NB4 (cell line): ENCODE data around the gene PLEKHA6.

ENCODE experiments used
- DNase-seq: peaks from one replicate; pipeline ENCODE4 v3.0.0; 2010; ENCODE audit warnings: low read depth
- H3K4me3 ChIP-seq: one replicate; pipeline ENCODE4 v1.5.1; 2011; ENCODE audit warnings: mild to moderate bottlenecking, low read depth, low read length, moderate library complexity
- MAX ChIP-seq: IDR thresholded peaks from 2 replicates; pipeline ENCODE4 v1.6.1; 2011; ENCODE audit warnings: low read depth, low read length
- MYC ChIP-seq: IDR thresholded peaks from 2 replicates; pipeline ENCODE4 v1.6.1; 2011; ENCODE audit warnings: low read depth, low read length
- POLR2A ChIP-seq: IDR thresholded peaks from 2 replicates; pipeline ENCODE4 v1.6.1; 2011; ENCODE audit warnings: mild to moderate bottlenecking; ENCODE audit not compliant: insufficient read length; ENCODE audit errors: extremely low read depth
- TF ChIP-seq, protein P1 (sequence below): IDR thresholded peaks from one replicate; pipeline ENCODE4 v1.5.1; 2012; ENCODE audit warnings: low read depth, low read length

Gene PLEKHA6

DNA sequence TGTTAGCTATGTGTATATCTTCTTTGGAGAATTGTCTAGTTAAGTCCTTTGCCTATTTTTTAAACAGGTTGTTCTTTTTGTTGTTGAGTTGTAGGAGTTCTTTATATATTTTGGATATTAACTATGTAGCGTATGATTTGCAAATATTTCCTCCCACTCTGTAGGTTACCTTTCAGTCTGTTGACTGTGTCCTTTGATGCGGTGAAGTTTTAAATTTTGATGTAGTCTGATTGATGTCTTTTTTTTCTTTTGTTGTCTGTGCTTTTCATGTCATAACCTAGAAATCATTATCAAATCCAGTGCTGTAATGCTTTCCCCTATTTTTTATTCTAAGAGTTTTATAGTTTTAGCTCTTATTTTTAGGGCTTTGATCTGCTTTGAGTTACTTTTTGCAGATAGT is 154.8 kb downstream of the PLEKHA6 start:
- no peak overlapping the region for H3K4me3 ChIP-seq
- TF ChIP-seq POLR2A, result no peak
- no peak for TF ChIP-seq MAX
- no peak for DNase-seq

GRCh38 chr1:204203206-204203767 is 156.4 kb downstream of the PLEKHA6 start:
- no peak for TF ChIP-seq POLR2A
- TF ChIP-seq, protein P1, sequence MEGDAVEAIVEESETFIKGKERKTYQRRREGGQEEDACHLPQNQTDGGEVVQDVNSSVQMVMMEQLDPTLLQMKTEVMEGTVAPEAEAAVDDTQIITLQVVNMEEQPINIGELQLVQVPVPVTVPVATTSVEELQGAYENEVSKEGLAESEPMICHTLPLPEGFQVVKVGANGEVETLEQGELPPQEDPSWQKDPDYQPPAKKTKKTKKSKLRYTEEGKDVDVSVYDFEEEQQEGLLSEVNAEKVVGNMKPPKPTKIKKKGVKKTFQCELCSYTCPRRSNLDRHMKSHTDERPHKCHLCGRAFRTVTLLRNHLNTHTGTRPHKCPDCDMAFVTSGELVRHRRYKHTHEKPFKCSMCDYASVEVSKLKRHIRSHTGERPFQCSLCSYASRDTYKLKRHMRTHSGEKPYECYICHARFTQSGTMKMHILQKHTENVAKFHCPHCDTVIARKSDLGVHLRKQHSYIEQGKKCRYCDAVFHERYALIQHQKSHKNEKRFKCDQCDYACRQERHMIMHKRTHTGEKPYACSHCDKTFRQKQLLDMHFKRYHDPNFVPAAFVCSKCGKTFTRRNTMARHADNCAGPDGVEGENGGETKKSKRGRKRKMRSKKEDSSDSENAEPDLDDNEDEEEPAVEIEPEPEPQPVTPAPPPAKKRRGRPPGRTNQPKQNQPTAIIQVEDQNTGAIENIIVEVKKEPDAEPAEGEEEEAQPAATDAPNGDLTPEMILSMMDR, result no peak
- no peak for TF ChIP-seq MYC
- no peak for TF ChIP-seq MAX
- DNase-seq, result no peak
- no peak overlapping the region for H3K4me3 ChIP-seq

GRCh38 chr1:204202481-204202880 is 157.2 kb downstream of the PLEKHA6 start:
- TF ChIP-seq POLR2A (no peak), MAX (no peak), MYC (no peak)
- TF ChIP-seq, protein P1, result no peak
- no peak for DNase-seq
- no peak overlapping the region for H3K4me3 ChIP-seq

- TF ChIP-seq MAX (no peak), MYC (no peak), POLR2A (no peak)
- TF ChIP-seq, protein P1, result no peak
- H3K4me3 ChIP-seq, result no peak overlapping the region
Measured at GRCh38 chr1:204201348-204202040, 158.2 kb downstream of the PLEKHA6 start.

DNA sequence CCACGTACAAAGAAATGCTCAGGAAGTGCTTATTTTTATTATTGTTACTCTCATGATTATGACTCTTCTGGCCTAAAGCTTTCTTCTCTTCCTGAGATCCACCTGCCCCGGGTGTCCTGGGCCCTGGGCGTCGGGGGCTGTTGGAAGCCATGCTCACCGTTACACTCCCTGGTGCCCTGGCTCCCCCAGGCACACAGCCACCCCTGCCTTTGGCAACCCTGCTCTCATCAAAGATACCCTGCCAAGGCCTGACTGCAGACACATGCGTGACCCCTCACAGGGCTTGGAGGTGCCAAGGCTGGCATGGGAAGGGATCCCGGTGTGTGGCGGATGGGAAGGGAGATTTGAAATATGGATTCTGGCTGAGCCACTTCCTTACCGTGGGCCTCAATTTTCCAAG is 160.2 kb downstream of the PLEKHA6 start:
- no peak for DNase-seq
- TF ChIP-seq MAX (no peak), POLR2A (no peak), MYC (no peak)
- TF ChIP-seq, protein P1, result no peak
- no peak overlapping the region for H3K4me3 ChIP-seq

More at GRCh38 chr1:204201348-204202040, 158.2 kb downstream of the PLEKHA6 start:
- DNase-seq, result no peak

GRCh38 chr1:204198348-204199340 is 161.1 kb downstream of the PLEKHA6 start:
- no peak for DNase-seq
- no peak overlapping the region for H3K4me3 ChIP-seq
- TF ChIP-seq POLR2A, result no peak
- TF ChIP-seq, protein P1, result no peak
- no peak for TF ChIP-seq MYC
- no peak for TF ChIP-seq MAX
